IPS-18c (cell line): ENCODE data around the gene SLA2.
A peak's percentile ranks its signal among the peaks of the same experiment; 100 is the strongest.

Experiments
- H3K4me3 ChIP-seq: 2 replicates; pipeline ENCODE4 v1.7.0; 2013; ENCODE audit warnings: low read depth, mild to moderate bottlenecking, low read length, moderate library complexity; ENCODE audit not compliant: insufficient read depth
- H3K9me3 ChIP-seq: one replicate; pipeline ENCODE4 v1.6.1; 2013; ENCODE audit warnings: mild to moderate bottlenecking, low read length, moderate library complexity; ENCODE audit not compliant: control insufficient read depth, insufficient read depth

Gene SLA2

DNA sequence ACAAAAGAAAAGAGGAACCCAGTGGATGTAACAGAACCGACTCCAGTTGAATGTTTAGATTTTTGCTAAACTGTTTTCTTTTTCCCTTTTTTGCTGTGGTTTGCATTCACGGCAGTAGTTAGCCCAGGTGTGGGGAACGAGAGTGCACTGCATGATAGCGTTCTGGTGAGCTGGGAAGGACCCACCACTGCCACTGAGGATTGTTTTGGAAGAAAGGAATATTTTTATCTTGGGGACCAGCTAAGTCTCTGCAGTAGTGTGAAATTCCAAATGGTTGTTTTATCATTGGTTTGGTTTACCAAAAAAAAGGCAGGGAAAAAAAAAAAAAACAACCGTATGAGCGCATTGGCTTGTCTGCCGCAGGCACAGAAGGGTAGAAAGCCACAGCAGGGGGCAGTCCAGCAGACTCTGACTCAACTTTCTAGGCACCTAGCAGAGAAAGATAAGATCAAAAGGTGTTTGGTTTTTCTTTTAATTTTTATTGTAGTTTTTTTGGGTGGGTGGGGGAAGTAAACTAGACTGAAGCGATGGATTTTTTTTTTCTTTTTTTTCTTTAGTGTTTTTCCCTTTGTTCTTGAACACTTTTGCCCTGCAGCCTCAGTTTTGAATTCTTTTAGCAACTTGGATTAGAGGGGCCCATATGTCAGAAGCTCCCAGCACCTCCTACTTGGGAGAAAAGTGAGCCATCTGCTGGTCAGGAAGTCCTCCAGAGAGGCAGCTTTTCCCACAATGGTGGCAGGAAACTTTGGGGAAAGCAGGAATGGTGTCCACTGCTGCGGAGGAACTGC, 53.9 kb downstream of the SLA2 start:
- no peak overlapping the region for H3K4me3 ChIP-seq

GRCh38 chr20:36591281-36591680, 54.7 kb downstream of the SLA2 start:
- Histone ChIP-seq H3K4me3 (no peak overlapping the region), H3K9me3 (no peaks in the 10 kb centered on the region)

More for the DNA sequence above, 53.9 kb downstream of the SLA2 start:
- no peaks in the 10 kb centered on the region for H3K9me3 ChIP-seq

DNA sequence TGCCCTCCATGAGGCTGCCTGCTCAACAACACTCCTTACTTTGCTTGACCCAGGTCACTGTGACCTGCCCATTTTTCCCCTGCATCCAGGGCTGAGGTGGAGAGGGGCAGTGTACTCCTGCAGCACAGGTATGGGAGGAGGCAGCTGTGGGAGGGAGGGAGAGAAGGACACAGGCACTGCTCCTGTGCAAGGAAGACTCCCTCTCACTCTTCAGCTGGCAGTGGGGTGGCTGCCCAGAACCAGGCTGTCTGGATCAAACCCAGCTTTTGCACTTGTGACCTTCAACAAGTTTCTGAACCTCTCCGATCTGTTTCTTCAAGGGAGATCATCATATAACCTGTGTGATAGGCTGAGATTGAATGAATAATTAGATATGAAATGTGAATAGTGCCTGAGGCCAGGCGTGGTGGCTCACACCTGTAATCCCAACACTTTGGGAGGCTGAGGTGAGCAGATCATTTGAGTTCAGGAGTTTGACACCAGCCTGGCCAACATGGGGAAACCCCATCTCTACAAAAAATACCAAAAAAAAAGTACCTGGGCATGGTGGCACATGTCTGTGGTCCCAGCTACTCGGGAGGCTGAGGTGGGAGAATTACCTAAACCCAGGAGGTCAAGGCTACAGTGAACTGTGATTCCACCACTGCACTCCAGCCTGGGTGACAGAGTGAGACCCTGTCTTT, 58.5 kb downstream of the SLA2 start:
- H3K9me3 ChIP-seq, result peaks cover 2% of the 10 kb centered on the region

GRCh38 chr20:36585410-36586125, 60.4 kb downstream of the SLA2 start:
- peak overlapping the region; percentile 25; the same call in 1 of the 2 replicates for H3K4me3 ChIP-seq

More for the DNA sequence above, 58.5 kb downstream of the SLA2 start:
- H3K4me3 ChIP-seq, result no peak overlapping the region

DNA sequence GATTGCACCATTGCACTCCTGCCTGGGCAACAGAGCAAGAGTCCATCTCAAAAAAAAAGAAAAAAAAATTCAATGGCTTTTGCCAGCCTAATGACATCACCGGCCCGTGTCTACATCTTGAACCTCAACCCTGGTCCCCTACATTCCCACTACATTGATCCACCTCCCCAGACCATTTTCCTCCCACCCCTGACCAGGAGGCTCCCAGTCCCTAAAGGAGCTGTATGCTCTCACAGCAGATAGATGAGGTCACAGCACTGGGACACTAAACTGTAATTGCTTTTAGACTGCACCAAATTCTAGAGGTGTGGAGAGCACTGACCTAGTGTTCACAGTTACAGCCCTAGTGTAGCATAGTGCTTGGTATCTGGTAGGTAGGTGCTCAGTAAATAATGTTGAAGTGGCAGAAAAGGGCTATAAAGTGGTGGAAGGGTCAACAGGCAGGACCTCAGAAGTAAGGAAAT, 61.9 kb downstream of the SLA2 start:
- Histone ChIP-seq H3K4me3 (no peak overlapping the region), H3K9me3 (peaks cover 2% of the 10 kb centered on the region)

More at GRCh38 chr20:36585410-36586125, 60.4 kb downstream of the SLA2 start:
- H3K9me3 ChIP-seq, result peaks cover 2% of the 10 kb centered on the region

DNA sequence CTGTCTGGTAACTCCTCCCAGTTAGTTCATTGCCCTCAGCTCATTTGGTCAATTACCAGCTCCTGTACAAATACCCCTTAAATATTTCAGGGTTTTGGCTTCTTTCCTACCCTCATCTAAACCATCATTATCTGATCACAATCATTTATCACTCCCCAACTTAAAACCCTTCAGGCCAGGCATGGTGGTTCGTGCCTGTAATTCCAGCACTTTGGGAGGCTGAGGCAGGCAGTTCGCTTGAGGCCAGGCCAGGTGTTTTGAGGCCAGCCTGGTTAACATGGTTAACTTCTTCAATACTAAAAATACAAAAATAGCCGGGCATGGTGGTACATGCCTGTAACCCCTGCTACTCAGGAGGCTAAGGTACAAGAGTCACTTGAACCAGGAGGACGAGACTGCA, 63.2 kb downstream of the SLA2 start:
- peaks cover 2% of the 10 kb centered on the region for H3K9me3 ChIP-seq
- no peak overlapping the region for H3K4me3 ChIP-seq

DNA sequence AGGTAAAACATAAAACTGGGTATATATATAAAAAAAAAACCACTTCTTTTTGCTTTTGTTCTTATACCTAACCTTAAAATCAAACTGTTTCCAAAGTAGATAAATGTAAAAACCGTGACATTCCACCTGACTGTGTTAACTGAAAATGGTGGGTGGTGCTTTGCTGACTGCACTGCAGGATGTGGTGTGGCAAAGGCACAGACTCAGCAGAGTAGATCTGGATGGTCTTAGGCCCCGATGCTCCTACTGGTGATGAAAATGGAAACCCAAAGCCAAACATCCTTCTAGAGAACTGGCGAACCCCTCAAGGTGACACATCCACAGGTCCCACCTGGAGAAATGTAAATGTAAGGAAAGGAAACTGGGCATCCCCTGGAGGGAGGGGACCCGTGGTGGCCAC, 63.7 kb downstream of the SLA2 start:
- H3K4me3 ChIP-seq, result no peak overlapping the region
- peaks cover 2% of the 10 kb centered on the region for H3K9me3 ChIP-seq

DNA sequence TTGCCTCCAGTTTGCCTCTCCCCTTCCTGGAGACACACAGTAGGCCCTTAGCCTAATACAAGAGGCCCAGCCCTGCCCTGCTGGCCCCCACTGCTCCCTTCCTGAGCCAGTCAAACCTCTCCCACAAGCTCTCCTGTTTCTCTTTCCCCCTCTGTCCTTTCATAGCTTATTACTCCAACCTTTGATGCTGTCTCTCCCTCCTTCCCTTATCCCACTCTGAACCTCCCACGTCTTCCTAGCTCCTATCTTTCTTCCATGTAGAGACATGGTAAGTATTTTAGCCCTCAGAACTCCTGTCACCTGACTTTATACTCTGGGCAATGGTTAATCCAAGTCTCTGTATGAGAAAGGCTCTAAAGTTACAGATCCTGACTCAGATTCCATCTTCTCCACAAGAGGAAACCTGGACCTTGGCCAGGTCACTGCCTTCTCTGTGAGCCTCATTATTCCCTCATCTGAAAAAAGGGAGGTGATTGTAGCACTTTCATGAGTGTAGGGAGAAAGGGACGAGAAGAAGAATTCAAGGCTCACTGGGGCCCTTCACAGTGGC, 65.9 kb downstream of the SLA2 start:
- Histone ChIP-seq H3K9me3 (peaks cover 2% of the 10 kb centered on the region), H3K4me3 (no peak overlapping the region)

GRCh38 chr20:36578356-36579041, 67.5 kb downstream of the SLA2 start:
- H3K4me3 ChIP-seq, result no peak overlapping the region
- no peaks in the 10 kb centered on the region for H3K9me3 ChIP-seq

DNA sequence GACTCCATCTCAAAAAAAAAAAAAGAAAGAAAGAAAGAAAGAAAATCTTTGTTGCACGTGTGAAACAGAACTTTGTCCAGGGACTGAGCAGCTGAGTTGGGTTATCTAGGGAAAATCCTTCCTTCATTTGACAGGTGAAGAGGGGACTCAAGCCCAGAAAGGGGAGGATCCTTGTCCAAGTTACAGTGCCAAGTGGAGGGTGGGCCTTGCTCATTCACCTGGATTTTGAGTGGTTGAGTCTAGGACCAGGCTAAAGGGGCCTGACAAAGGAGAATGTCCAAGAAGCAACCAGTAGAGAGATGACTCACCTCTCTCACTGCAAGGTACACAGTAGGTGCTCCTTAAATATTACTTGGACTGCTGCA, 69.9 kb downstream of the SLA2 start:
- no peaks in the 10 kb centered on the region for H3K9me3 ChIP-seq
- H3K4me3 ChIP-seq, result no peak overlapping the region; the same call in 1 of the 2 replicates

- no peaks in the 10 kb centered on the region for H3K9me3 ChIP-seq
These were observed 71.4 kb downstream of the SLA2 start for GRCh38 chr20:36574366-36575135.

GRCh38 chr20:36573798-36574365, 72.1 kb downstream of the SLA2 start:
- peak overlapping the region; percentile 81 for H3K4me3 ChIP-seq
- H3K9me3 ChIP-seq, result no peaks in the 10 kb centered on the region

More at GRCh38 chr20:36574366-36575135, 71.4 kb downstream of the SLA2 start:
- H3K4me3 ChIP-seq, result peak overlapping the region; percentile 81

GRCh38 chr20:36573103-36573797, 72.7 kb downstream of the SLA2 start, which contains the start of gene TGIF2:
TGIF2 (plus strand) TSS chr20:36573597; CDS start chr20:36578775, 5,178 bp downstream.
- H3K4me3 ChIP-seq, result peak within 1 kb of the TSS; percentile 81
- H3K9me3 ChIP-seq, result no peaks in the 10 kb centered on the region

GRCh38 chr20:36572701-36573102, 73.3 kb downstream of the SLA2 start:
- Histone ChIP-seq H3K9me3 (no peaks in the 10 kb centered on the region), H3K4me3 (peak overlapping the region; percentile 50)
